Measurements from ENCODE around the gene IYD.

DNA sequence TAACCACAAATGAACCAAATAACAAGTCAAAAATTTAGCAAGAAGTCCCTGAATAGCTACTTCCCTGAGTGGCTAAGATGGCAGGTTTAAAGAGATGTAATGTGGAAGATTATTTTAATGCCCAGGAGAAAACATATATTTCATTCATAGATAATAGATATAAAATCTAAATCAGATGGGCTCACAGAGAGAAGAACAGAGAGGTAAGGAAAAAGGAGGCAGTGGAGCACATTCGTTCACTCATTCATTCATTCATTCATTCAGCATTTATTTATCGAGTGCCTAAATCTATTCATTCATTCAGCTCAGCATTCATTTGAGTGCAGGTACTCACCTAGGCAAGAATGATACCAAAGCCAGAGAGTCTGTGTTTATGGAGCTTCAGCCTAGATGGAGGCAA, 32.1 kb upstream of the IYD start:
- TF ChIP-seq POLR2AphosphoS5 (IDR thresholded peaks at IDR 0.05; ENCODE audit: borderline replicate concordance, low read depth, low read length) (no peak), EZH2 (IDR thresholded peaks at IDR 0.05) (no peak)

Data from SK-N-MC (cell line).